Activated T-cell treated with anti-CD3 and anti-CD28 coated beads, Interleukin-2, amount 50 U/mL, for 1 hour (primary cell): Measurements from ENCODE around the gene TVP23A.
"Not testable (repeated sequence)": the region's sequence is repeated elsewhere in the genome, so short reads cannot be mapped to it uniquely, and the experiment has no call there.

ENCODE experiments used
- DNase-seq: peaks from one replicate; pipeline ENCODE4 v3.0.0-alpha.2; 2020

TVP23A gene

DNA sequence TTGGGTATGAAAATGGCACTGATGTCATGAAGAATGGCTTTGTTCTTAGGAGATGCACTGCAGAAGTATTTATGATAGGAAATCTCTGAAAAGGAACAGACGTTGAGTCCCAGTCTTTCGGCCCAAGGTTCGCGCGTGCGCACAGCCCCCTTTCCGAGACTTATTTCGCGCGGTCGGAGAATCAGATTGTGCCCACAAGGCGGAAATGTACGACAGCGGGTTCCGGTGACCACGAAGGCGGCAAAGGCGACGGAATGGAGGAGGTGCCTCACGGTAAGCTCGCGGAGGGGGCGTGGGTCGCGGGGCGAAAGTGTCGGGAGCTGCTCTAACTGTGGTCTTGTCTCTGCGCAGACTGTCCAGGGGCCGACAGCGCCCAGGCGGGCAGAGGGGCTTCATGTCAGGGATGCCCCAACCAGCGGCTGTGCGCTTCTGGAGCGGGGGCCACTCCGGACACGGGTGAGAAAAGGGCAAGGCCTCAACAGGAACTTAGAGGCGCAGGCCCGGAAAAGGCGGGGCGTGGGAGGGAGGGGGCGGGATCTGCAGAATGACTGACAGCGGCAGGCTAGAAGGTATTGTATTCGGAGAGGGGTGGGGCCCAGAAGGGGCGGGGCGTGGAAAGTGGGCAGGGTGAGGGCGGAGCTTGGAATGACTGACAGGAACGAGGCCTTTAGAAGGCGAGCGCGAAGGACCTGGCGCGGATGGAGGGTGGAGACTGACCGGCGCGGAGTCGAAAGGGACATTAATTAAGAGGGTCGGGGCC lies 74.8 kb downstream of the TVP23A start, which contains the start of gene NUBP1:
TSS of gene NUBP1 (plus strand) at position 233 of the 760 bp plus-strand sequence. CDS start at position 255, 22 bp downstream.
- peak; percentile 100 for DNase-seq

- DNase-seq, result no peak
These were observed 75.4 kb downstream of the TVP23A start for GRCh38 chr16:10743227-10743609.

- no peak for DNase-seq
These were observed 76.8 kb downstream of the TVP23A start for GRCh38 chr16:10741844-10742243.

GRCh38 chr16:10741249-10741648 lies 77.3 kb downstream of the TVP23A start:
- DNase-seq, result not testable (repeated sequence)

GRCh38 chr16:10740845-10741208 lies 77.8 kb downstream of the TVP23A start:
- no peak for DNase-seq

DNA sequence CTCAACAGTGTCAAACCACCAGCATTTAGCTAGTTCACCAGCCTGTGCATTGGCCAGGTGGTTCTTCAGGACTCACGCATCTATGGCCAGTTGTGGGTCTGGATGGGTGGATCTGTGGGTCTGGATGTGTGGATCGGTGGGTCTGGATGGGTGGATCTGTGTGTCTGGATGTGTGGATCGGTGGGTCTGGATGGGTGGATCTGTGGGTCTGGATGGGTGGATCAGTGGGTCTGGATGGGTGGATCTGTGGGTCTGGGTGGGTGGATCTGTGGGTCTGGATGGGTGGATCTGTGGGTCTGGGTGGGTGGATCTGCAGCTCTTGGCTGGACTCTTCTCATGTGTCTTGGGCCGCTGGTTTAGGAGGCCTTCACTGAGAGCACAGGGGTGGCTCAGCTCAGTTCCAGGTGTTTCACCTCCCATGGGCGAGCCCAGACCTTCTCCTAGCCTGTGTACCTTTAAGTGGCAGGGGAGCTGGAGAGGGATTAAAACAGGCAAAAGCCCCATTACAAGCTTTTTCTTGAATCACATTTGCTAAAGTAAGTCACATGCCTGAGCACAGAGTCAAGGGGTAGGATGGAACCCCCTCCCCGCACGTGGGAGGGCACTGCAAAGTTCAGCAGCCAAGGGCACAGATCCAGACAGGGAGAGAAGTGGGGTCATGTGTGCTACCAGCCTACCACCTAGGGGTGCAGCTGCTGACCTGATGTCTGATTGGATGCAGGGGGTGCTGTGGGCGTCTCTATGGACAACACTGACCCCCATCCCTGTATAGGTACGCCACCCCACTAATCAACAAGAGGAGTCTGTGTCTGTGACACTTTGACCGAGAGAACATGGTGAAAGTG lies 78.4 kb downstream of the TVP23A start:
- no peak for DNase-seq

DNA sequence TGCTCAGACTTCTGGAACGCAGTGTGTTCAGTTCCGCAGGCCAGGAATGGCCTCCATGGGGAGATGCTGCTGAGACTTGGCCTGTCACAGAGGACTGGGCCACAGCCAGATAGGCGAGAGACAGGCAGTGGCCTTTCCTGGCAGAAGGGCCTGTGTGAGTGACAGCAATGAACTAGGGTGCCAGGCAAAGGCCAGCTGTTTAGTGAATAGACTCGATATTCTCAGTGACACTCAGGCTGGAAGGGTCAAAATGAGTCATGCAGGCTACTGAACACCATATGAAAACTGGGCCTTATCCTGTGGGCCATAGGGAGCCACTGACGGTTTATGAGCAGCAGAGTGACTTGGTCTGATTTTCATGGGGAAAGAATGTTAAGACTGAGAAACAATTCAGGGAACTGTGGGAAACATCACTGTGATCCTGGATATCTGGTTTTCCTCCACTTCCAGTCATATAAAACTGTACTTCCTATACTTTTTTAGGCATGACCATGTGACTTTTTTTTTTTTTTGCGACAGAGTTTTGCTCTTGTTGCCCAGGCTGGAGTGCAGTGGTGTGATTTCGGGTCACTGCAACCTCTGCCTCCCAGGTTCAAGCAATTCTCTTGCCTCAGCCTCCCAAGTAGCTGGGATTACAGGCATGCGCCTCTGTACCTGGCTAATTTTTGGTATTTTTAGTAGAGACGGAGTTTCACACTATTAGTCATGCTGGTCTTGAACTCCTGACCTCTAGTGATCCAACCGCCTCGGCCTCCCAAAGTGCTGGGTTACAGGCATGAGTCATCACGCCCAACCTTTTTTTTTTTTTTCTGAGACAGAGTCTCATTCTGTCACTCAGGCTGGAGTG lies 80.1 kb downstream of the TVP23A start:
- DNase-seq, result no peak

GRCh38 chr16:10737068-10737625 lies 81.4 kb downstream of the TVP23A start:
- peak; percentile 52 for DNase-seq

- no peak for DNase-seq
These were observed 86.8 kb downstream of the TVP23A start for GRCh38 chr16:10731790-10732189.

DNA sequence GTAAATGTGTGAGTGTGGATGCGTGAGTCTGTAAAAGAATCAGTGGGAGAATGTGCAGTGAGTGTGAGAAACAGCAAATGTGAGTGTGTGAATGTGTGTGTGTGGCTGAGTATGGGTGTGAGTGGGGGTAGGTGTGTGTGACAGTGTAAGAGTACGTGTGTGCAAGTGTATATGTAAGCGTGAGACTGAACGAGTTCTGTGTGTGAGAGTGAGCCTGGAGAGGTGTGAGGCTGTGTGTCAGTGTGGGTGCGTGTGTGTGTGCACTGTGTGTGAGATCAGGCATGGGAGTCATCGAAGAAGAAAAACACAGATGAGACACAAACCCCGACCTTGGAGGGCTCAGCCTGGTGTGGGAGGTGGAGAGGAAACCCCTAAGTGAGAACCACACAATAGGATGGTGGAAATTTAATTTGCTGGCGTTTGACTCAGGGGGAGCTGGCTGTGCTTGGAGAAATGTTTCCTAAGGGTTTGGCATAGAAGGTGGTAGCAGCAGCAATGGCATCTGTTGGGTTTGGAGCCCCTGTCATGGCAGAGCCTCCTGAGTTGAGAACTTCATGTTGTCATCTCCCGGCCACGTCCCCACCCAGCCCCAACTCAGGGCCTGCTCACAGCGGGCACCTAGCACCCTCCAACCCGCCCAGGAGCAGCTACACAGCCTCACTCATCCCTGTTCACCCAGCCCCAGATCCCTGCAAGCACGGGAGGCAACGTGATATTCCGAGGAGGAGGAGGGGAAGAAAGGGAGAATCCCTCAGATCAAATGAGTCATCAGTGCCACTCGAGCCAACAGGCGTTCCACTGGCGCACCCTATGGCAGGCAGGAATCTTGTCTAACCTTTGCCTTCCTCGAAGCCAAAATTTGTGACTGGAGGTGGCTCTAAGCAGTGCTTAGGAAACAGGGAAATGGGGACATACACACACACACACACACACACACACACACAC lies 89.2 kb downstream of the TVP23A start:
- no peak for DNase-seq

GRCh38 chr16:10728003-10728887 lies 90.3 kb downstream of the TVP23A start:
- no peak for DNase-seq
